ENCODE measurements around the gene LTBR.

Gene LTBR

DNA sequence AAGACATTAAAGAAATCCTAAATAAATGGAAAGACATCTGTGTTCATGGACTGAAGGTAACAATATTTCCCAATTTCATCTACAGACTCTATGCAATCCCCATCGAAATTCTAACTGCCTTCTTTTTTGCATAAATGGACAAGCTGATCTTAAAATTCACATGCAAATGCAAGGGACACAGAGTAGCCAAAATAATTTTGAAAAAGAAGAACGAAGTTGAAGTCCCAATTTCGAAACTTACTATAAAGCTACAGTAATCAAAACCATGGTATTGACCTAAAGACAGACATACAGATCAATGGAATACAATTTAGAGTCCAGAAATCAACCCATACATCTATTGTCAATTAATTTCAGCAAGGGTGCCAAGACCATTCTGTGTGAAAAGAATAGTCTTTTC, 44.4 kb downstream of the LTBR start:
- DNase-seq = no peak

- DNase-seq = no peak
Measured at GRCh38 chr12:6430124-6430989, 46.4 kb downstream of the LTBR start.

DNA sequence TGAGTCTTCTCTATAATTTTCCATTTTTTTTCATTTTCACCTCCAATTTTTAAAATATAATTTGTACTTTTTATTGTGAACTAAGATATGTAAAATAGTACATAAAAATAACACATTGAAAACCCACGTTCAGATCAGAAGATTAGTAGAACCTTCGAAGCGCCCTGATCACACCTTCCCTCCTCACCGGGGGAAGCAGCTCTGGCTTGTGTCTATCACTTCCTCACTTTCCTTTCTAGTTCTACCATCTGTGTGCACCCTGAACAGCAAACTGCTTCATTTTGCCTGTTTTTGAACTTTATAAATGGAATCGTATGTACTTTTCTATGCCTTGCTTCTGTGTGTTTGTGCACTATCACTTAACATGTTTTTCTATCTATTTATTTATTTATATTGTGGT, 49.0 kb downstream of the LTBR start:
- DNase-seq = no peak

GRCh38 chr12:6434205-6435140, 50.5 kb downstream of the LTBR start:
- no peak for DNase-seq

GRCh38 chr12:6435961-6436715, 52.2 kb downstream of the LTBR start:
- DNase-seq = no peak

GRCh38 chr12:6437586-6437985, 53.6 kb downstream of the LTBR start:
- no peak for DNase-seq

DNA sequence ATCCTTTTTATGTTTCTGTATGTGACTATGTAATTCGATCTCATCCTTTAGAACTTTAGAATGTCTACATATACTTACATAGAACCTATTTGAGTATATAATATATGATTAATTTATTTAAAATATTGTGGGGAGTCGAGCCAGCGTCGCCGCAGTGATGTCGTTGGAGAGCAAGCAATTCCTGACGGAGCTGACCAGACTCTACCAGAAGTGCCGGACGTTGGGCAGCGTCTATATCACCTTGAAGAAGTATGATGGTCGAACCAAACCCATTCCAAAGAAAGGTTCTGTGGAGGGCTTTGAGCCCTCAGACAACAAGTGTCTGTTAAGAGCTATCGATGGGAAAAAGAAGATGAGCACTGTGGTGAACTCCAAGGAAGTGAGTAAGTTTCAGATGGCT, 54.4 kb downstream of the LTBR start:
- no peak for DNase-seq

DNA sequence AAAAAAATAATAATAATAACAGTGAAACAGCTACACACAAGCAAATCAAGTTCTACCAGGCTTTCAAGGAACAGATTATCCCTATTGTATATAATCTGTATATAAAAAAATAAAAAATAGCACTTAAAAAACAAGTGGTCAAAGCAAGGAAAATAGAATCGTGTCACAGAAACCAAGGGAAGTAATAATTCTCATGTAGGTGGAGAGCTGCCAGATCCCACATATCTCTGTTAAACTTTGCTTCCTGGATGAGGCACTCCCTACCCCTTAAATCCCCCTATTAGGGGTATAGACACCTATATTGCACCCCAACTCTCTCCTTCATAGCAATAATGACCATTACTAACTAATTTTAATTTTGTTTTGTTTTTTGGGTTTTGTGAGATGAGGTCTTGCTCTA, 56.4 kb downstream of the LTBR start:
- no peak for DNase-seq
